HepG2 (cell line): ENCODE measurements around the gene MARS2. TPM values are rescaled to one million over a fixed set of nuclear protein-coding genes. Genes with fewer than 3 reads are reported as not detected.

Experiments used
- ETV6 ChIP-seq: sonication (generic); formaldehyde crosslinking; conservative IDR thresholded peaks from 2 replicates; pipeline ENCODE4 v1.4.0; 2020; ENCODE audit warnings: missing genetic modification reagents
- FOSL1 ChIP-seq: sonication (generic); formaldehyde crosslinking; IDR thresholded peaks from 2 replicates; pipeline ENCODE4 v1.9.0; 2021; ENCODE audit warnings: missing genetic modification reagents, borderline replicate concordance
- KLF11 ChIP-seq: IDR thresholded peaks from 2 replicates; pipeline ENCODE4 v1.6.1; 2016; ENCODE audit warnings: missing compliant biosample characterization
- TFDP2 ChIP-seq: sonication (generic); formaldehyde crosslinking; IDR thresholded peaks from 2 replicates; pipeline ENCODE4 v1.4.0; 2020; ENCODE audit warnings: missing genetic modification reagents
- ZBTB38 ChIP-seq: sonication (generic); formaldehyde crosslinking; IDR thresholded peaks from 2 replicates; pipeline ENCODE4 v1.5.1; 2020; ENCODE audit warnings: mild to moderate bottlenecking, missing genetic modification reagents
- ZBTB40 ChIP-seq, 2 experiments: fragments of 450-650 bp in 1 of 2; sonication (generic) in 1 of 2; formaldehyde crosslinking in 1 of 2; IDR thresholded peaks; 2 replicates each; pipeline versions ENCODE4 v1.6.1 to v1.8.0; 2016 to 2022; ENCODE audit warnings: antibody characterized with exemption in 1 of 2, mild to moderate bottlenecking in 1 of 2, missing genetic modification reagents in 1 of 2
- ZBTB7B ChIP-seq: sonication (generic); formaldehyde crosslinking; IDR thresholded peaks from 2 replicates; pipeline ENCODE4 v1.4.0; 2020; ENCODE audit warnings: missing genetic modification reagents
- ZNF446 ChIP-seq: sonication (generic); formaldehyde crosslinking; IDR thresholded peaks from 2 replicates; pipeline ENCODE4 v1.5.0; 2020; ENCODE audit warnings: mild to moderate bottlenecking, missing genetic modification reagents
- polyA plus RNA-seq, 8 experiments: library from polyadenylated mRNA; depleted of rRNA in 3 of 8; stranded (reverse) in 7 of 8; unstranded in 1 of 8; fragments of >200 nt; fragmentation: Illumina TruSeq in 4 of 8; extraction: Trizol in 4 of 8; gene quantifications; 2 replicates each; pipeline versions ENCODE4 v1.2.1 to v1.2.3, GENCODE V29; 2011 to 2016; ENCODE audit warnings: low read depth in 4 of 8, missing spikeins in 1 of 8, mixed read lengths in 1 of 8; ENCODE audit not compliant: insufficient read depth in 1 of 8
- total RNA-seq, 5 experiments: library from RNA; depleted of rRNA; stranded (reverse); fragments of >200 nt; fragmentation: Illumina TruSeq; extraction: Trizol; gene quantifications; 2 replicates each; pipeline ENCODE4 v1.2.3, GENCODE V29; 2016; ENCODE audit warnings: low read depth in 1 of 5
- TF ChIP-seq, protein P1 (sequence below), 2 experiments: fragments of 450-650 bp in 1 of 2; sonication (generic) in 1 of 2; formaldehyde crosslinking; IDR thresholded peaks; 2 replicates each; pipeline versions ENCODE4 v1.5.0 to v1.8.0; 2020 to 2022; ENCODE audit warnings: mild to moderate bottlenecking in 1 of 2, missing genetic modification reagents in 1 of 2
- TF ChIP-seq, protein P2 (sequence below): sonication (generic); formaldehyde crosslinking; IDR thresholded peaks from 2 replicates; pipeline ENCODE4 v1.8.1; 2022; ENCODE audit warnings: mild to moderate bottlenecking, missing genetic modification reagents
- TF ChIP-seq, protein P3 (sequence below): sonication (generic); formaldehyde crosslinking; conservative IDR thresholded peaks from 2 replicates; pipeline ENCODE4 v1.4.0; 2020; ENCODE audit warnings: mild to moderate bottlenecking, missing genetic modification reagents, moderate library complexity

Gene MARS2
- total and polyA plus RNA-seq, 2 of the 13 experiments (the other 11 are each of a cell fraction or from before 2014, with no cell fraction given), result 6.9 to 16.2 TPM

- TF ChIP-seq ZBTB40 (IDR thresholded peaks at IDR 0.05), result no peak
- peak; percentile 77 for TF ChIP-seq ZBTB40 (CRISPR knock-in tag; IDR thresholded peaks at IDR 0.05)
- 0 out of 2 replicates have a peak, but pooled peaks have one; percentile 36 for TF ChIP-seq ZBTB7B (CRISPR knock-in tag)
- peak; percentile 63 for TF ChIP-seq TFDP2 (CRISPR knock-in tag)
- TF ChIP-seq ETV6 (CRISPR knock-in tag), result peak; percentile 86
- TF ChIP-seq, protein P1, sequence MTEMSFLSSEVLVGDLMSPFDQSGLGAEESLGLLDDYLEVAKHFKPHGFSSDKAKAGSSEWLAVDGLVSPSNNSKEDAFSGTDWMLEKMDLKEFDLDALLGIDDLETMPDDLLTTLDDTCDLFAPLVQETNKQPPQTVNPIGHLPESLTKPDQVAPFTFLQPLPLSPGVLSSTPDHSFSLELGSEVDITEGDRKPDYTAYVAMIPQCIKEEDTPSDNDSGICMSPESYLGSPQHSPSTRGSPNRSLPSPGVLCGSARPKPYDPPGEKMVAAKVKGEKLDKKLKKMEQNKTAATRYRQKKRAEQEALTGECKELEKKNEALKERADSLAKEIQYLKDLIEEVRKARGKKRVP (CRISPR knock-in tag; IDR thresholded peaks at IDR 0.05), result peak in 1 of 2 experiments; percentile 33; a peak in 1 of 4 replicates
- 0 out of 2 replicates have a peak, but pooled peaks have one; percentile 74 for TF ChIP-seq KLF11 (CRISPR knock-in tag)
- TF ChIP-seq ZNF446 (CRISPR knock-in tag), result no peak; the same call in 1 of the 2 replicates
- TF ChIP-seq, protein P2, sequence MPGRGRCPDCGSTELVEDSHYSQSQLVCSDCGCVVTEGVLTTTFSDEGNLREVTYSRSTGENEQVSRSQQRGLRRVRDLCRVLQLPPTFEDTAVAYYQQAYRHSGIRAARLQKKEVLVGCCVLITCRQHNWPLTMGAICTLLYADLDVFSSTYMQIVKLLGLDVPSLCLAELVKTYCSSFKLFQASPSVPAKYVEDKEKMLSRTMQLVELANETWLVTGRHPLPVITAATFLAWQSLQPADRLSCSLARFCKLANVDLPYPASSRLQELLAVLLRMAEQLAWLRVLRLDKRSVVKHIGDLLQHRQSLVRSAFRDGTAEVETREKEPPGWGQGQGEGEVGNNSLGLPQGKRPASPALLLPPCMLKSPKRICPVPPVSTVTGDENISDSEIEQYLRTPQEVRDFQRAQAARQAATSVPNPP (CRISPR knock-in tag), result 0 out of 2 replicates have a peak, but pooled peaks have one; percentile 20
- TF ChIP-seq, protein P3, sequence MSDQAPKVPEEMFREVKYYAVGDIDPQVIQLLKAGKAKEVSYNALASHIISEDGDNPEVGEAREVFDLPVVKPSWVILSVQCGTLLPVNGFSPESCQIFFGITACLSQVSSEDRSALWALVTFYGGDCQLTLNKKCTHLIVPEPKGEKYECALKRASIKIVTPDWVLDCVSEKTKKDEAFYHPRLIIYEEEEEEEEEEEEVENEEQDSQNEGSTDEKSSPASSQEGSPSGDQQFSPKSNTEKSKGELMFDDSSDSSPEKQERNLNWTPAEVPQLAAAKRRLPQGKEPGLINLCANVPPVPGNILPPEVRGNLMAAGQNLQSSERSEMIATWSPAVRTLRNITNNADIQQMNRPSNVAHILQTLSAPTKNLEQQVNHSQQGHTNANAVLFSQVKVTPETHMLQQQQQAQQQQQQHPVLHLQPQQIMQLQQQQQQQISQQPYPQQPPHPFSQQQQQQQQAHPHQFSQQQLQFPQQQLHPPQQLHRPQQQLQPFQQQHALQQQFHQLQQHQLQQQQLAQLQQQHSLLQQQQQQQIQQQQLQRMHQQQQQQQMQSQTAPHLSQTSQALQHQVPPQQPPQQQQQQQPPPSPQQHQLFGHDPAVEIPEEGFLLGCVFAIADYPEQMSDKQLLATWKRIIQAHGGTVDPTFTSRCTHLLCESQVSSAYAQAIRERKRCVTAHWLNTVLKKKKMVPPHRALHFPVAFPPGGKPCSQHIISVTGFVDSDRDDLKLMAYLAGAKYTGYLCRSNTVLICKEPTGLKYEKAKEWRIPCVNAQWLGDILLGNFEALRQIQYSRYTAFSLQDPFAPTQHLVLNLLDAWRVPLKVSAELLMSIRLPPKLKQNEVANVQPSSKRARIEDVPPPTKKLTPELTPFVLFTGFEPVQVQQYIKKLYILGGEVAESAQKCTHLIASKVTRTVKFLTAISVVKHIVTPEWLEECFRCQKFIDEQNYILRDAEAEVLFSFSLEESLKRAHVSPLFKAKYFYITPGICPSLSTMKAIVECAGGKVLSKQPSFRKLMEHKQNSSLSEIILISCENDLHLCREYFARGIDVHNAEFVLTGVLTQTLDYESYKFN (CRISPR knock-in tag), result 0 out of 2 replicates have a peak, but pooled peaks have one; percentile 22
- no peak for TF ChIP-seq FOSL1
- peak; percentile 83 for TF ChIP-seq ZBTB38 (CRISPR knock-in tag)
Measured at GRCh38 chr2:197705121-197705911, at the start of gene MARS2 (continued).
